GM19035 (cell line): ENCODE results near the gene TMPRSS6.
"Not testable (repeated sequence)": the region's sequence is repeated elsewhere in the genome, so short reads cannot be mapped to it uniquely, and the experiment has no call there.

Source experiments
- ATAC-seq: cut with Tn5 transposase; IDR thresholded peaks from one replicate; pipeline ENCODE4 v1.9.1; 2021; ENCODE audit not compliant: unreplicated experiment

TMPRSS6 gene

DNA sequence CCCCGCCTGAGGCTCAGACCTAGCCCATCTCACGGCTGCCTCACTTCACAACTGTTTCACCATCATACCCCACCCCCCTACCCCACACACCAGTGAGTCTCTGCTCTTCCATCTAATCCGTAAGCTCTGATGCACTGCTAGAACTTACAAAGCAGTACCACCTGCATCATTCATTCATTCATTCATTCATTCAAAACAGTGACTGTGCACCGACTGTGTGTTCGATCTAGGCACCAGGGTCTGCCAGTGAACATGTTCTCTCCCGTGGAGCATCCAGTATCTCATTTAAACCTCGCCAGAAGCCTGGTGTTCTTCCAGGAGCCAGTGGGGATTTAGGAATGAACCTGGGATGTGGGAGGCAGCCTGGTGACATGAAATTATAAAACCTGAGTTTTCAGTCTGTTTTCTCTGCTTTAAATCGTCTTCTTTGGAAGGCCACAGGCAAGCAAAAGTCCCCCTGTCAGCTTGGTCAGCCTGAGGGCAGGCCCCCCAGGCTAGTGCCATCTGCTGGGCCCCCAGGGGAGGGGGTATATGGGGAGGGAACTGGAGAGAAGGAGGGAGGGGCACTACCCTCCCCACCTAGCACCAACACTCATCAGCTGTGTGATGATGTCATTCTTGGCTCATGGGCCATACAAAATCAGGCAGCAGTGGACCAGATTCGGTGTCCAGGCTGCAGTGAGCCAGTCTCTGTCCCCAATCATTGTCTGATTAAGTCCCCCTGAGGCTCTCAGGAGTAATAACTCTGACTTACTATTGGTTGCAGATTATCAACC, 18.4 kb downstream of the TMPRSS6 start:
- ATAC-seq: no peak

DNA sequence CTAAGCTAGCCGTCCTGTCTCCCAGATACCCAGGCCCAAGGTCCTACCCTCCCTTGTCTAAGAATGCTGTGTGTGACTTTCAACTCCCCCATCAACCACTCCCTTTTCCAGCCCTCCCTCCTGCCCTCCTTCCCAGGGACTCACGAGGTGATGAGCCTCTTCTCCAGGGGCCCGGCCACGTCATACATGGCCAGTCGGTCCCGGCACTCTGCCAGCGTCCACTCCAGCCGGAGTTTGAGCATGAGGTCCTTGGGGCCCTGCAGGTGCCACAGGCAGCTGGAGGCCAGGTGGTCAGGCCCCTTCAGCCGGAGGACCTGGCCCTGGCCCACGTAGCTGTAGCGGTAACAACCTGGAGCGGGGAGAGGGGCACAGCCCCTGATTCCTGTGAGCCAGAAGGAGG, 20.1 kb downstream of the TMPRSS6 start:
- ATAC-seq: no peak

DNA sequence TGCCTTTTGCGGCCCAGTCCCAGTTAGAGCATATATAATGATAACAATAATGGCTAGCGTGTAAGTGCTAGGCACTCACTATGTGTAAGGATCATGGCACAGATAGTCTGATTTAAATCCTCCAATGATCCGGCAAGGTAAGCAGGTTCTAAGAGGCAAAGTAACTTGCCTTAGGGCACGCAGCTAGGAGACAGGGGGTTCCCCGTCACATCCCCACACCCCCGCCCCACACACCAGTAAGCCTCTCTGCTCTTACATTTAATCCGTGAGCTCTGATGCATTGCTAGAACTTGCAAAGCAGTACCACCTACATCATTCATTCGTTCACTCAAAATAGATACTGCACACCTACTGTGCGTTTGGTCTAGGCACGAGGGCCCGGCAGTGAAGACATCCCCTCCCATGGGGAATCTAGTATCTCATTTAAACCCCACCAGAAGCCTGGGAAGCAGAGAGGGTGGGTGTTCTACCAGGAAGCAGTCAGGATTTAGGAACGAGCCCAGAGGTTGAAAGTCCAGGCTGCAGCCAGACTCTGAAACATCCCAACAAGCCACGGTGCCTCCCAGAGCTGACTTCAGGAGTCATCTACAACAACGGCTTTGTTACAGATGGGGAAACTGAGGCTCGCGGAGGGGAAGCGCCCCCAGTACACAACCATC, 20.6 kb downstream of the TMPRSS6 start:
- ATAC-seq: no peak

DNA sequence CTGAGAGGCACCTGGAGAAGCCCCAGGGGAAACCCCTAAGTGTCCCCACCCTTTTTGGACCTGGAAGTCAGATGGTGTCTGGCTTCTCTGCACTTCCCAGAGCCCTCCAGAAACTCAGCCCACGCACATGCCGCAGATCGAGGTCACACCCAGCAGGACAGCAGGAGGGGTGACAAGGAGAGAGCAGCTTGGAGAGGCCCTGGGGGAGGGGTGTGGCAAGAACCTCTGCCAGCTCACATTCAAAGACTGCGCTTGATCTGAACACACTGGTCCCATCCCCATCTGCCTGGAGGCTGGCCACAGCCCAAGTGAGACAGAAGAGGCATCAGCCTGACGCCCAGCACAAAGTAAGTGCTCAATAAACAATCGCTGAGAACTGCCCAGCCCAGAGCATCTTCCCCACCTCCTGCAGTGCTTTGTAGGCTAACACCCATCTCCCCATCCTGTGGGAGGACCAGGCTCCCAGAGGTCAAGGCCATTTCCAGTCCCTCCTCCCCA, 21.4 kb downstream of the TMPRSS6 start:
- no peak for ATAC-seq

DNA sequence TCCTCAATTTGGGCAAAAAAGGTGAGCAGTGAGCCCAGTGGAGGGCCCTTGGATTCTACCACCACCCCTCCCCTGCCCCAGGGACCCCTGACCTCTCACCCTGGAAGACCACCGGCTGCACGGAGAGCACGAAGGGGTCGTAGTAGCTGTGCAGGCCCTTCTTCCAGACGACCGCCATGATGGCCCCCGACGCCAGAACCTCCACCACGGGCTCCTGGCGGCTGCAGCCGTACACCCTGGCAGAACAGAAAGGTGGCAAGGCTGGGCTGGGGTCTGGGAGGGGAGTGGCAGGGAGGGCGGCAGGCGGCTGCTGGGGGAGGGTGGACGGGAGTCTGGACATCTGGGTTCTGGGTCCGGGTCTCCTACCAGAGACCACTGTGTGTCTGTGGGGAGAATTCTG, 23.3 kb downstream of the TMPRSS6 start:
- ATAC-seq: no peak

DNA sequence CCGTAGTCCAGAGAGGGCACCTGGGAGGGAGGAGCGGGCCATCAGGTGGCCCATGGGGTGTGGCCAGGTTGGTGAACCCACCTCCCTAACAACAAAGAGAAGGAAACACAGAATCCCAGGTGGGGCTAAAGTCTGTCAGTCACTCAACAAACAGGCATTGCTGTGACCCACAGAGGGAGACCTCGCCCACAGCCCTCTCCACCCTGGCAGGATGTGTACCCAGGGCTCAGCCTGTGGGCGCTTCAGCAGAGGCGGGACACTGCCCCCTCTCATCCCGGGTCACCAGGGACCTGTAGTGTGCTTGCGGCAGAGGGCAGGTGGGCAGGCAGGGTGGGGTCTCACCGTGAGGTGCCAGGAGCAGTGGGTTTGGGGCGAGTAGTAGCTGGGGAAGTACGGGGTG, 25.1 kb downstream of the TMPRSS6 start:
- no peak for ATAC-seq

DNA sequence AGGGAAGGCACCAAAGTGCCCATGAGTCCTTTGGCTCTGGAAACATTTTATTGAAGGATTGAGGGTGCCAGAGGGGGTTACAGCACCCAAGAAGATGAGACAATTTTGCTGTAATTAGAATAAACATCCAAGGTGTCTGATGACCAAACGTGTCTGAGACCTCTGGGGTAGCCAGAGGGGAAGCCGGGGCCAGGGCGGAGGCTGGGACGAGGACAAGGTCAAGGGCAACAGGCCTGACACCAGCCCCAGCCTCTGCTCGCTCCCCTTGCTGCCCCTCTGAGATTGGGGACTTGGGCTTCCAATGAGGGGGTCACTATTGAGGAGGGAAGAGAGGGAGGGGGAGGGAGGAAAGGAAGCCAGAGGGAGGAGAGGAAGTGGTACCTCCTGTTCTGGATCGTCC, 25.6 kb downstream of the TMPRSS6 start:
- ATAC-seq: no peak

DNA sequence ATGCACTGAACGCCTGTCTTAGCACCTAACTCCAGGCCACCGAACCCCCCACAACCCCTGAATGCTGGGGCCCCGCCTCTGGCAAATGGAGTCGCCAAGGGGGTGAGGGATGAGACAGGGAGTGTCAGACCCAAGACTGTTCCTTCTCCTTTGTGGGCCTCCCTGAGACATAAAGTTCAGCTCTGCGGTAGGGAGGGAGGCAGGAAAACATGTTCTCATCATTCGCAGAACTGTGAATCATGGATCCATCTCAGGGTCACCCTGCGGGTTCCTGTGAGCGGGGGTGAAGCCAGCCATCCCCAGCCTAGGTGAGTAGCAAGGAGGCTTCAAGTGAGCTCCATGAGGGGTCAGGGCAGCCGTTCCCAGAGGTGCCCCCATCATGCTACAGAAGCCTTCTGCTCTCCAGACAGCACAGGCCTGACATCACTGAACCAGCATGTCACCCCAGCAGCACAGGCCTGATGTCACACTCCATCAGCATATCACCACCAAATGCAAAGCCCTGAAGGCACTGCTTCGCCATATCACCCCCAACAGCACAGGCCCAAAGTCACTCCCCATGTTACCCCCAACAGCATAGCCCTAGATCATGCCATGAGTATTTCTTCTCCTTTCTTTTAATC, 27.2 kb downstream of the TMPRSS6 start:
- ATAC-seq: no peak

DNA sequence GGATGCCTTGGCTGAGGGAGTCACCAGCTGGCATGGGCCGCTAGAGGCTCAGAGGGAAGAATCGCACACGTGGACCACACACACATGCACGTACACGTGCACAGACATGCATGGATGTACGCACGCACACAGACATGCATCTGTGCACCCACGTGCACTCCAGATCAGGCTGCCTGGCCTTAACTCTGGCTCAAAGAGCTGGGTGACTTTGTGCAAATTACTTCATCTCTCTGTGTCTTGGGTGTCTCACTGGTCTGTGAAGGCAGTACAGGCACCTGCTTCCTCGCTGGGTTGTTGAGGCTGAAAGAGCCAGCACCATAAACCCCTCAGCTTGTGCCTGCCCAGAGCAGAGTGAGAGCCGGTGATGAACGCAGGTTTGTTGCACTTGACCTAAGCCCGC, 28.7 kb downstream of the TMPRSS6 start:
- no peak for ATAC-seq

DNA sequence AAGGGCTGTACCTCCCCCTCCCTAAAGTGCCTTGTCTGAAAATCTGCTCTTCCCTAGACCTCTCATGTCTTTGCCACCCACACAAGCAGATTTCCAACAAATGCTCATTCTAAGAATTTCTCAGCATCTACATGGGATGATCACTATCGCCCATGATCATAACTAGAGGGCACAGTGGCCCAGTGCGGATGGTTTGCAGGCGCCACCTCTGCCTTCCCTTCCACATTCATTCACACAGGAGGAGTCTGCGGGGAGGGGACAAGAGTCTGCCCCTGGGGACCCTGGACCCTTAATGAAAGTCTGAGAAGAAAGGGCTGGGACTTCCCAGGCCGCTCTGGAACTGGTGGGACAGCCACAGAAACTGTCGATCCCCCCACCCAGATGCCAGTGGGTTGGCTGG, 29.1 kb downstream of the TMPRSS6 start:
- ATAC-seq: no peak

DNA sequence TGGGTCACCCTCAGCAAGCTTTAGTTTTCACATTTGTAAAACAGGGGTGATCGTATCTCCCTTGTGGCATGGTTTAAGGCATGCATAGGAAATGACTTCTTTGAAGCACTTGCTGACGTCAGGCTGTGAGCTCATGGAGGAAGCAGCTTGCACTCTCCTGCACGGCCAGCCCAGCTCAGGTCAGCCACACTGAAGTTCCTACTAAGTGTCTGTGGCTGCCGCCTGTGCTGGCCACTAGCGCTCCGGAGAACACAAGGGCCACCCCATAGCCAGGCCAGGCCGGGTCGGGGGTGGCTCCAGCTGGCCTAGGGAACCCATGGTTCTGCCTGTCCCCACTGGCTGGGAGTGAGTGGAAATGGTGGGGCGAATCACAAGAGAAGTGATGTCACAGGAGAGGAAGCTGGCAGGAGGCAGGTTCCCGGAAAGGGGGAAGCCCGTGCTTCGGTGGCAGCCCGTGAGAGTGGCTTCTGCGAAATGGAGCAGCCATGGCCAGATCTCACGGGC, 29.8 kb downstream of the TMPRSS6 start:
- no peak for ATAC-seq

DNA sequence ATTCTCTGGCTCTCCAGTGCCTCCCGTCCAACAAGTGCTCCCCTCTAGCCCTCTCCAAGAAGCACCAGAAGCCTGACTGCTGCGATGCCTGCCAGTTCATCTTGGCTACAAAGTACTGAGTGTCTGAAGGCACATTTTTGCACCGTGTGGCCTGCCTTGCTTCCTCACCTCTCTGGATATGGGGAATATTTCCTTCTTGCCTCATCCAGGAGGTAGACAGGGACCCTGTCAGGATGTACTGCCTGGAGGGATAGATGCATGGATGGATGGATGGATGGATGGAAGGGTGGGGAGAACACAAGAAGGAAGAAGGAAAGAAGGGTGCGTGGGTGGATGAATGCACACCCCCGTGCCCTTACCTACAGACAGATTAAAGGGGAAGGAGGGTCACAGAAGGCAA, 30.4 kb downstream of the TMPRSS6 start:
- ATAC-seq: no peak

DNA sequence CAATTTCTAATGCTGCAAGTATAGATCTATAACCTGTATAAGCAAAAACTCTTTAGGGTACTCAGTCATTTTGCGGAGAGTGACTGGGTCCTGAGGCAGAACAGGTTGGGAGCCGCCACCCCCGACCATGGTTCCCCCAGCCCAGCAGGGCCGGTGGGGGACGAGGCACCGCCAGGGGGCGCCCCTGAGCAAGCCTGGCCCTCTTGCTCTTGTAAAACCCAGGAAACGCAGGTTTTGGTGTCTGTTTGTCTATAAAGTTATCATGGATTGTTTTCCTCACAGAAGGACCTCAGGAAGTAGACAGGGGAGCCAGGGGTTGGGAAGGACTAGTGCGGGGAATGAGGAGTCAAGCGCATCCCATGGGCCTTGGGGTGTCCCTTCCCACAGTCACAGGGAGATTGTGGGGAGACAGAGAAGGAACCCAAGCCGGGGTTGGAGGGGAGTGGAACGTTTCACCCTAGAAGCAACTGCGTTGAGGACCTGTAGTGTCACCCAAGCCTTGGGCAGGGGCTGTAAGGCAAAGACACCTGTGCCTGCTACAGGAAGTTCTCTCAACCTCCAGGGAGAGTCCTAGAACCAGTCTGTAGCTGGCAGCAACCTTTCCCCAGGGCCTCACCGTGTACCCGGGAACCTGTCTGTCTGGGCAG, 31.6 kb downstream of the TMPRSS6 start:
- ATAC-seq: no peak

DNA sequence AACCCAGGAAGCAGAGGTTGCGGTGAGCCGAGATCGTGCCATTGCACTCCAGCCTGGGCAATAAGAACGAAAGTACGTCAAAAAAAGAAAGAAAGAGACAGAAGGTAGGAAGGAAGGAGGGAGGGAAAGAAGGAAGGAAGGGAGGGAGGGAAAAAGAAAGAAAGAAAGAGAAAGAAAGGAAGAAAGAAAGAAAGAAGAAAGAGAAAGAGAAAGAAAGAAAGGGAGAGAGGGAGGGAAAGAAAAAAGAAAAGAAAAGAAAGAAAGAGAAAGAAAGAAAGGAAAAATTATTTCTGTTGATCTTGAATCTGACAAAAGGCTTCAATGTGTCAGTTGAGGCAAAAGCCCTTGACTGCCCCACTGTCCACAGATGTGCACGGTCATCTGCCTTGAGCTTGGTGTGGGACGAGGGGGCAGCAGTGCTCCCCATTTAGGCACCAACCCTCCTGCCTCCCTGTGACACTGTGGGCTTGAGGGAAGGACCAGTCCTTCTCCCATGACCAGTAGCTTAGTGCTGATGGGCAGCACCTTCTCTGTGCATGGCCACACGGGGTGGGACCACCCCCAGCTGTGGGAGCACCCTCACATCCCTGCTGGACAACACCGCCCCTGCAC, 33.6 kb downstream of the TMPRSS6 start:
- ATAC-seq: no peak

DNA sequence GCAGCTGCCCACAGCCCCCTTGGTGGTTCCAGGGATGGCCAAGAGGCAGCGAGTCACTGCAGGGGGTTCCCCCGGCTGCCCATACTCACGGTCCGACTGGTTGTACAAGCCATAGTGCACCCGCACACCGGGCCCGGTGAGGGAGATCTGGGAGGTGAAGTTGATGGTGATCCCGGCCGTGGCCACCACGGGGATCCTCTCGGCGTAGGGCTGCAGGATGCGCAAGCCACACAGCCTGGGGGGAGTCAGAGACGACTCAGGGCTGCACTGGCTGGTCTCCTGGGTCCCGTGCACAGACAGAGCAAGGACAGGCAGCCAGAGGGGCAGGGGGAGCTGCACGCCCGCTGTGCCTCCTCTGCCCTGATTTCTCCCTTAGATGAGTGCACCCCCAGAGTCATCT, 34.5 kb downstream of the TMPRSS6 start:
- no peak for ATAC-seq

DNA sequence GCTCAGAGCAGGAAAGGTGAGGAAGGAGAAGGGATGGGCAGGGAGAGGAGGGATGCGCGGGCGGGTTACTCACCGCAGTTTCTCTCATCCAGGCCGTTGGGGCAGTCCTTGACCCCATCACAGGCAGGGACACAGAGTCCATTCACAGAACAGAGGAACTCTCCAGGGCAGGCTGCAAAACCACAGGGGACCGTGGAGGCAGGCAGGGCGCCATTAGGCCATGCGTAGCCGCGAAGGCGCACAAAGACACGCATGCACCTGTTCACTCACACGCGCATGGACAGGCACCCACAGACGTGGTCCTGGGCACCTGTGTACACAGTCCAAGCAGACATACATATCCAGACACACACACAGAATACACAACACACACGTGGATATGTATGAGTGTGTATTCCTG, 35.0 kb downstream of the TMPRSS6 start:
- no peak for ATAC-seq

DNA sequence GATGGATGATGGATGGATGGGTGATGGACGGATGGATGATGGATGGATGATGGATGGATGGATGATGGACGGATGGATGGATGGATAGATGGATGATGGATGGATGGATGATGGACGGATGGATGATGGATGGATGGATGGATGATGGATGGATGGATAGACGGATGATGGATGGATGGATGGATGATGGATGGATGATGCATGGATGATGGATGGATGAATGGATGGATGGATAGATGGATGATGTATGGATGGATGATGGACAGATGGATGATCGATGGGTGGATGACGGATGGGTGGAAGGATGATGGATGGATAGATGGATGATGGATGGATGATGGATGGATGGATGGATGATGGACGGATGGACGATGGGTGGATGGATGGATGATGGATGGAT, 36.8 kb downstream of the TMPRSS6 start:
- ATAC-seq: no peak

DNA sequence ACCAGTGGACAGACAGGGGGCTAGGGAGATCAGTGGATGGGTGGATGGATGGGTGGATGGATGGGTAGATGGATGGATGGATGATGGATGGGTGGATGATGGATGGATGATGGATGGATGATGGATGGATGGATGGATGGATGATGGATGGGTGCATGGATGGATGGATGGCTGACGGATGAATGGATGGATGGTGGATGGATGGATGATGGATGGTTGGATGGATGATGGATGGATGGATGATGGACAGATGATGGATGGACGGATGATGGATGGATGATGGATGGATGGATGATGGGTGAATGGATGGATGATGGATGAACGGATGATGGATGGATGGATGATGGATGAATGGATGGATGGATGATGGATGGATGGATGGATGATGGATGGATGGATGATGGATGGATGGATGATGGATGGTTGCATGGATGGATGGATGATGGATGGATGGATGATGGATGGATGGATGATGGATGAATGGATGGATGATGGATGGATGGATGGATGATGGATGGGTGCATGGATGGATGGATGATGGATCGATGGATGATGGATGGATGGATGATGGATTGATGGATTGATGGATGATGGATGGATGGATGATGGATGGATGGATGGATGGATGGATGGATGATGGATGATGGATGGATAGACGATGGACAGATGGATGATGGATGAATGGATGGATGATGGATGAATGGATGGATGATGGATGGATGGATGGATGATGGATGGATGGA, 37.5 kb downstream of the TMPRSS6 start:
- not testable (repeated sequence) for ATAC-seq

DNA sequence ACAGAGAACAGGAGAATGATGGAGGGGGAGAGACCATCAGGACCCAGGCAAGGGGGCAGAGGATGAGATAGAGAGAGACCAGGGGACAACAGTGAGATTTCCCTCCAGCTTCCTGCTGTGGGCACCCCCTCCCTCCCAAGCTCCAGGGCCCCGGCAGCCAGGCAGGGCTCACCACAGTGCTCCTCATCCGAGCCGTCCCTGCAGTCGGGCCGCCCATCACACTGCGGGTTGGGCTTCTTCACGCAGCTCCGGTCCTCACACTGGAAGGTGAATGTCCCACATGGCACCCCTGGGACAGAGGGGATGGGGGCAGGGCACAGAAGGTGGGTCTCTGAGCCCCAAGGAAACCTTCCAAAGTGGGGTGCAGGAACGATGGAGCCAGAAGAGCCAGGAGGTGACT, 38.8 kb downstream of the TMPRSS6 start:
- ATAC-seq: no peak

DNA sequence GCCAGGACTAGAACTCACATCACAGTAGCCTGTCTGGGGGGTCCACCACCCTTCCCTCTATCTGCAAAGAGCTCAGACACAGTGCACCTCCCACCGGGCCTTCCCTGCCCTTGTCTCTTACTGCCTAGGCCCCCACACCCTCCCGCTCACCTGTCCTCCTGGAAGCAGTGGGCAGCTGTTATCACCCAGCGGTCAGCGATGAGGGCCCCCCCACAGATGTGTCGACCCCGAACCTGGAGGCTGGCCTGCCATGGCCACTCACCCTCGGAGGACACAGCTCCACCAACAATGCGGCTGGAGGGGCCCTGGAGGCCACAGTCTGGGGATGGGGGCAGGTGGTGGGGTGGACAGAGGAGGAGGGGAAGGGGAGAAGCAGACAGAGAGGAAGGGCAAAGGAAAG, 39.2 kb downstream of the TMPRSS6 start:
- no peak for ATAC-seq
